GM18907 (cell line): ENCODE data around the gene ZNF584.

Experiments used
- ATAC-seq: cut with Tn5 transposase; IDR thresholded peaks from one replicate; pipeline ENCODE4 v1.9.1; 2021; ENCODE audit warnings: mild to moderate bottlenecking, moderate library complexity; ENCODE audit not compliant: unreplicated experiment

The ZNF584 gene

DNA sequence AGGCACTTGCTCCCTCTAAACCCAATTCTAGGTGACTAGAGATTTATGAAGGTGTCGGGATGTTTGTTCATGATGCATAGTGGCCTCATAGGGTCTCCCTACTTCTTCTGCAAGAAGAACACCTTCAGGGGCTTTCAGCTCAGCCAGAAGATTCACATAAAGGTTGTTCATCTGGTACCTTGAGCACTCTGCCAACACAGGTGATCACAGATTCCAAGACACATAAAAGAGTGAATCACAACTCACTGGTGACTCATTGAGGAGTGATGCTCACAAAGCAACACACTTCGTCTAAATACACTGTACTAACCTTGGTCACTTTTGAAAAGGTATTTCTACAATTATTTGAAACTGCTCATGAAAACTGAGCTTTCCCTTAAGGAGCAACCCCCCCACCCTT is 51.6 kb downstream of the ZNF584 start:
- ATAC-seq = no peak

DNA sequence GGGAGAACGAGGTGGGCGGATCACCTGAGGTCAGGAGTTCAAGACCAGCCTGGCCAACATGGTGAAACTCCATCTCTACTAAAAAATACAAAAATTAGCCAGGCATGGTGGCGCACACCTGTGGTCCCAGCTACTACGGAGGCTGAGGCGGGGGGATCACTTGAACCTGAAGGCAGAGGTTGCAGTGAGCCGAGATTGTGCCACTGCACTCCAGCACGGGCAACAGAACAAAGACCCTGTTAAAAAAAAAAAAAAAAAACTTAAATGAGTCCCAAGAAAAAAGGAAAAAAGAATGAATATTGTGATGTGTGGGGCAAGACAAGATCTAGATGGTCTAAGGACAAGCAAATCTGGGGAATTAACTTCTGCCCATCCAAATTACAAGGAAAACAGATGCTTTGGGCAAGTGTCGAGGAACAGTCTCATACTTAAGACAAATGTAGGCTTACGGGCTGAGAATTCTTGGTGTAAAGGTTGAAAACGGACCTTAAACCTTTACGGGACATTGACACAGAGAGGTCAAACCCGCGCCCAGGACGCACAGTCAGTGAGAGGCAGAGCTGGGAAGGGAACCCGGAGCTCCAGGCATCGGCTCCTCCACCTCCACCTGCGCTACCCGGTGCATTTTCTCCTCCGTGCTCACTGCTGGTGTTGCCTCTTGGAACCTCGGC is 57.8 kb downstream of the ZNF584 start:
- peak; percentile 24 for ATAC-seq

DNA sequence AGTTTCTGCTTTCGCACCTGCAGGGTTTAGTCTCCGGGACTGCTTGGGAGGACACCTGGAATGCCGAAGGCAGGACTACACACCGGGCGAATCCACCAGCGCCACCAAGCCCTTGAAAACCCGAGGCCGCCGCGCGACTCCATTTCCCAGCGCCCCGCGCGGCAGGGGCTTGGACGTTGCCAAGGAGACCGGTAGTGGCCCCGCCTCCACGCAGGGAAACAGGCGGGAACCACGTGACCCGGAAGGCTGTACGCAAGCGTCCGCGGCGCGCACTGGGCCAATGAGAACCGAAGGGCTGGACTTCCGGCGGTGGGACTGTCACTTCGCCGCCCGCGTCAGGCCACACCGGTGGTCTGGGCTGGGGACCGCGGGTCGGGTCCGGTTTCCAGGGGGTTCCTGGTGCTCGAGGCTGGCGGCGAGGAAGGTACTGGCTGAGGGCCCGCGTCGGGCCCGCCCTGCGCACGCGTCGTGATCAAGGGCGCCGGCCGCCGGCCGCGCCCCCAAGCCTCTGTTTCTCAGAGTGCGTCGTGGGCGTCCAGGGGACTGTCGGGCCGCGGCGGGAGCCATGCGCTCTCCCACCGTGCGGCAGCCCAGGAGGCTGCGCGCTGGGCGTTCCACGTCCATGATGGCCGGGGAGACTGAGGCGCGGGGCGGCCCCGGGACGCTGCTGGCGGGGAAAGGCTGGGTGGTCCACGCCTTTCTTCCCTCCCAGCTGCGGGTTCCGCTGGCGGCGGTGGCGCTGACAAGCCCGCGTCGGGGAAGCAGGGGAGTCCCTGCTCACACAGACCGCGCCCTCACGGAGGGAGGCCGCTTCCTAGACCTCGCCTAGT is 58.5 kb downstream of the ZNF584 start, which contains the start of gene ZNF324:
ZNF324 (plus strand) TSS at position 321 of the 830 bp plus-strand sequence. CDS start 2,106 bp downstream, outside the sequence.
- ATAC-seq = peak; percentile 85
